ENCODE results near the gene SNX13.

The SNX13 gene

GRCh38 chr7:17940302-17940883, at the start of gene SNX13:
Gene SNX13, minus strand, starts transcription at chr7:17940494. Its CDS starts 199 bp downstream, at chr7:17940295.
- peak; percentile 97 for DNase-seq (ENCODE audit: low spot score)

- DNase-seq (ENCODE audit: low spot score), result no peak
Measured at GRCh38 chr7:17989546-17989945, 49.3 kb upstream of the SNX13 start.

GRCh38 chr7:17988858-17989257, 48.6 kb upstream of the SNX13 start:
- no peak for DNase-seq (ENCODE audit: low spot score)

GRCh38 chr7:17988141-17988540, 47.8 kb upstream of the SNX13 start:
- DNase-seq (ENCODE audit: low spot score), result no peak

- no peak for DNase-seq (ENCODE audit: low spot score)
Measured at GRCh38 chr7:17986851-17987250, 46.6 kb upstream of the SNX13 start.

- DNase-seq (ENCODE audit: low spot score), result no peak
Measured at GRCh38 chr7:17985473-17986239, 45.4 kb upstream of the SNX13 start.

GRCh38 chr7:17984288-17984687, 44.0 kb upstream of the SNX13 start:
- no peak for DNase-seq (ENCODE audit: low spot score)

- DNase-seq (ENCODE audit: low spot score), result no peak
Measured at GRCh38 chr7:17983221-17984062, 43.1 kb upstream of the SNX13 start.

- DNase-seq (ENCODE audit: low spot score), result no peak
Measured at GRCh38 chr7:17976952-17977351, 36.7 kb upstream of the SNX13 start.

GRCh38 chr7:17971411-17971810, 31.1 kb upstream of the SNX13 start:
- DNase-seq (ENCODE audit: low spot score), result no peak

- DNase-seq (ENCODE audit: low spot score), result peak; percentile 56
Measured at GRCh38 chr7:17968791-17969715, 28.8 kb upstream of the SNX13 start.

- DNase-seq (ENCODE audit: low spot score), result no peak
Measured at GRCh38 chr7:17966706-17967105, 26.4 kb upstream of the SNX13 start.

- peak; percentile 59 for DNase-seq (ENCODE audit: low spot score)
Measured at GRCh38 chr7:17965603-17966002, 25.3 kb upstream of the SNX13 start.

- DNase-seq (ENCODE audit: low spot score), result no peak
Measured at GRCh38 chr7:17963281-17963680, 23.0 kb upstream of the SNX13 start.

GRCh38 chr7:17962652-17963051, 22.4 kb upstream of the SNX13 start:
- DNase-seq (ENCODE audit: low spot score), result no peak

- no peak for DNase-seq (ENCODE audit: low spot score)
Measured at GRCh38 chr7:17957871-17958270, 17.6 kb upstream of the SNX13 start.

GRCh38 chr7:17952387-17952786, 12.1 kb upstream of the SNX13 start:
- no peak for DNase-seq (ENCODE audit: low spot score)

GRCh38 chr7:17951742-17952254, 11.5 kb upstream of the SNX13 start:
- DNase-seq (ENCODE audit: low spot score), result no peak

- DNase-seq (ENCODE audit: low spot score), result no peak
Measured at GRCh38 chr7:17948526-17949238, 8.4 kb upstream of the SNX13 start.

GRCh38 chr7:17947620-17948019, 7.3 kb upstream of the SNX13 start:
- no peak for DNase-seq (ENCODE audit: low spot score)

- no peak for DNase-seq (ENCODE audit: low spot score)
Measured at GRCh38 chr7:17946591-17946990, 6.3 kb upstream of the SNX13 start.
